GDM1 (cell line): ENCODE measurements around the gene CALHM2.

Experiments used
- DNase-seq: peaks from one replicate; lab custom pipeline; 2025; lab: John Stamatoyannopoulos, UW

Gene CALHM2

DNA sequence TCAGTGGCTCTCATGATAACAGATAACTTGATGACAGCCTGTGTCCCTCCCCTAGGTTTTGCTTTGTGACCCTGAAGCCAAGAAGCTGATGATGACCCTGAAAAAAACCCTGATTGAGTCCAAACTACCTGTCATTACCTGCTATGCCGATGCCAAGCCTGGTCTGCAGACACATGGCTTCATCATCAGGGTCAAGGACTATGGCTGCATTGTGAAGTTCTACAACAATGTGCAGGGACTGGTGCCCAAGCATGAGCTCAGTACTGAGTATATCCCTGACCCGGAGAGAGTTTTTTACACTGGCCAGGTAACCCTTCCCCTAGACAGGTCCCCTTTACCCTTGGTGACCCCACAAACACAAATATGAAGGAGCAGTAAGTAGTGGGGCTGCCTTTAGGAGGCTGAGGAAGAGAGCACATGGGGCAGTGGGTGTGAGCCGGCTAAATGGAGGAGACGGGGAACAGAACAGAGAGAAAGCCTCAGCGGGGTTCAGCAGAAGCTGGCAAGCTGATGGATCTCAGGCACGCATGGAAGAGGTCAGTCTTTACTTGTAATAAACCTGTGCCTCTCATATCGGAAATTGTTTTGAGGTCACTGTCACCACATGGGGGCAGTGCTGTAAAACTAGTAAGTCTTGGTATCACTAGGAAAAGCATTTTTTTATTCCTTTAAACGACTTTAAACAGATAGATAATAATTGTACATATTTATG lies 35.6 kb downstream of the CALHM2 start:
- DNase-seq = peak; percentile 24

GRCh38 chr10:103415581-103415980 lies 36.6 kb downstream of the CALHM2 start:
- DNase-seq = no peak

GRCh38 chr10:103413564-103413963 lies 38.6 kb downstream of the CALHM2 start:
- DNase-seq = no peak

DNA sequence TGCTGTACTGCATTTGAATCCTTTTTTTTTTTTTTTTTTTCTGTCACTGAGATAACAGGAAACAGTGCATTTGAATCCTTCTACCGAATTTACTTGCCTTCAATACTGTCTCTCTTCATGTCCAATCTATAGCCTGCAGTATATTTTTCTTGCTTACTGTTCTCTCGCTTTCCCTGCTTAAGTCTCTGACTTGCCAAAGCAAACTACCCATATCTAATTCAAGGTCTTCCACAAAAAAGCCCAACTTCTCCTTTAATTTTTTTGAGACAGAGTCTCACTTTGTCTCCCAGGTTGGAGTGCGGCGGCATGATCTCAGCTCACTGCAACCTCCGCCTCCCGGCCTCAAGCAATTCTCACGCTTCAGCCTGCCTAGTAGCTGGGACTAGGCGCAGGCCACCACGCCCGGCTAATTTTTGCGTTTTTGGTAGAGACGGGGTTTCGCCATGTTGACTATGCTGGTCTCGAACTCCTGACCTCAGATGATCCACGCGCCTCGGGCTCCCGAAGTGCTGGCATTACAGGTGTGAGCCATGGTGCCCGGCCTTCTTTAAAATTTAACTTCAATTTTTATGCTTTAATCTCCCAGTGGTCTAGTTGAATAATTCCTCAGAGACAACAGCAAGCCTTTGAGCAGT lies 54.9 kb downstream of the CALHM2 start:
- DNase-seq = no peak

DNA sequence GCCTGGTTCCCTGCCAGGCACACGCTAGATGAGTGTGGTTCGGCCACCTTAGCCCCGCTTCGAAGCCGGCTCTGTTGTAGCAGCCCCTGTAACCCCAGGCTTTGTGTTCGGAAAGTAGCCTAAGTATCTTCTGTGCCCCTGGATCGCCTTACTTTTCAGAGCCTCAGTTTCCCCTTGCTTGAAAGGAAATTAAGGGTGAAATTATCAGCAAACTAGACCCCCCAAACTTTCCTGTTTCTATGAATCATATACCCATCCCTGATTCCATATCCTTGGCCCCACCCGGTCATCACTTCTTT lies 55.4 kb downstream of the CALHM2 start:
- no peak for DNase-seq
